Spleen (tissue), 7 donors: ENCODE results near the gene C1orf146.

Experiments used
- POLR2A ChIP-seq, 3 donors: fragments of 450-650 bp; IDR thresholded peaks; one replicate each; pipeline ENCODE4 v1.5.1; 2017; ENCODE audit warnings: antibody characterized with exemption in 3 of 3, mild to moderate bottlenecking in 1 of 3
- TF ChIP-seq, protein P1 (sequence below), 11 experiments: fragments of 200-600 bp in 7 of 11; fragments of 450-650 bp in 4 of 11; sonication (generic) in 4 of 11; IDR thresholded peaks in 8 of 11; conservative IDR thresholded peaks in 3 of 11; 1 replicate in 7 of 11; 2 replicates in 4 of 11; pipeline versions ENCODE4 v1.4.0 to v1.8.0; 2016 to 2021; ENCODE audit warnings: antibody characterized with exemption in 11 of 11, inconsistent platforms in 4 of 11, mild to moderate bottlenecking in 1 of 11
- donor health status: DM: no; HTN: no; CAD: no; lungs with moderate emphysema.
- donor health status: DM: no; HTN: no; CAD: no.
- donor health status: DM: no; HTN: no; CAD: no.

GRCh38 chr1:92192246-92192645 is 25.5 kb upstream of the C1orf146 start:
- TF ChIP-seq, protein P1, sequence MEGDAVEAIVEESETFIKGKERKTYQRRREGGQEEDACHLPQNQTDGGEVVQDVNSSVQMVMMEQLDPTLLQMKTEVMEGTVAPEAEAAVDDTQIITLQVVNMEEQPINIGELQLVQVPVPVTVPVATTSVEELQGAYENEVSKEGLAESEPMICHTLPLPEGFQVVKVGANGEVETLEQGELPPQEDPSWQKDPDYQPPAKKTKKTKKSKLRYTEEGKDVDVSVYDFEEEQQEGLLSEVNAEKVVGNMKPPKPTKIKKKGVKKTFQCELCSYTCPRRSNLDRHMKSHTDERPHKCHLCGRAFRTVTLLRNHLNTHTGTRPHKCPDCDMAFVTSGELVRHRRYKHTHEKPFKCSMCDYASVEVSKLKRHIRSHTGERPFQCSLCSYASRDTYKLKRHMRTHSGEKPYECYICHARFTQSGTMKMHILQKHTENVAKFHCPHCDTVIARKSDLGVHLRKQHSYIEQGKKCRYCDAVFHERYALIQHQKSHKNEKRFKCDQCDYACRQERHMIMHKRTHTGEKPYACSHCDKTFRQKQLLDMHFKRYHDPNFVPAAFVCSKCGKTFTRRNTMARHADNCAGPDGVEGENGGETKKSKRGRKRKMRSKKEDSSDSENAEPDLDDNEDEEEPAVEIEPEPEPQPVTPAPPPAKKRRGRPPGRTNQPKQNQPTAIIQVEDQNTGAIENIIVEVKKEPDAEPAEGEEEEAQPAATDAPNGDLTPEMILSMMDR (IDR thresholded peaks at IDR 0.05 in 8 of 11, conservative IDR thresholded peaks at IDR 0.05 in 3 of 11), result no peak
- TF ChIP-seq POLR2A (IDR thresholded peaks at IDR 0.05), result no peak
